H9 (cell line): Measurements from ENCODE around the gene LPAR1. TPM values are rescaled to one million over a fixed set of nuclear protein-coding genes. Genes with fewer than 3 reads are reported as not detected.

ENCODE experiments used
- DNase-seq: peaks from one replicate; pipeline ENCODE4 v3.0.0-alpha.2; 2017
- H2AFZ ChIP-seq: one replicate; pipeline ENCODE4 v1.6.1; 2013; ENCODE audit warnings: mild to moderate bottlenecking, low read length, control low read depth, moderate library complexity
- H2AK5ac ChIP-seq: 2 replicates; pipeline ENCODE4 v1.6.1; 2013; ENCODE audit warnings: low read length, control low read depth, mixed read lengths; ENCODE audit not compliant: insufficient read length
- H2BK120ac ChIP-seq: one replicate; pipeline ENCODE4 v1.6.1; 2013; ENCODE audit warnings: low read depth, mild to moderate bottlenecking, low read length, control low read depth, inconsistent platforms; ENCODE audit not compliant: poor library complexity, severe bottlenecking
- H2BK12ac ChIP-seq: 2 replicates; pipeline ENCODE4 v1.6.1; 2013; ENCODE audit warnings: low read length, control low read depth, mixed read lengths, low read depth; ENCODE audit not compliant: insufficient read length
- H2BK15ac ChIP-seq: 2 replicates; pipeline ENCODE4 v1.6.1; 2013; ENCODE audit warnings: low read depth, low read length, control low read depth
- H2BK20ac ChIP-seq: one replicate; pipeline ENCODE4 v1.6.1; 2013; ENCODE audit warnings: low read depth, mild to moderate bottlenecking, low read length, control low read depth, inconsistent platforms; ENCODE audit not compliant: poor library complexity, severe bottlenecking
- H2BK5ac ChIP-seq: 2 replicates; pipeline ENCODE4 v1.6.1; 2013; ENCODE audit warnings: low read length, control low read depth, mixed read lengths; ENCODE audit not compliant: insufficient read length
- H3K14ac ChIP-seq: 2 replicates; pipeline ENCODE4 v1.6.1; 2013; ENCODE audit warnings: low read length, control low read depth; ENCODE audit not compliant: insufficient read depth
- H3K18ac ChIP-seq: 2 replicates; pipeline ENCODE4 v1.6.1; 2013; ENCODE audit warnings: low read depth, mild to moderate bottlenecking, mixed read lengths, low read length, control low read depth; ENCODE audit not compliant: insufficient read length
- H3K23ac ChIP-seq: 2 replicates; pipeline ENCODE4 v1.6.1; 2013; ENCODE audit warnings: low read length, control low read depth, mixed read lengths, low read depth; ENCODE audit not compliant: insufficient read length
- H3K23me2 ChIP-seq: 2 replicates; pipeline ENCODE4 v1.6.1; 2013; ENCODE audit warnings: low read depth, mild to moderate bottlenecking, mixed read lengths, low read length, control low read depth; ENCODE audit not compliant: insufficient read length, poor library complexity, severe bottlenecking
- H3K27ac ChIP-seq: 2 replicates; pipeline ENCODE4 v1.5.1; 2013; ENCODE audit warnings: low read length, control low read depth, mixed read lengths, low read depth; ENCODE audit not compliant: insufficient read length
- H3K27me3 ChIP-seq: 2 replicates; pipeline ENCODE4 v1.6.1; 2013; ENCODE audit warnings: low read length, control low read depth, inconsistent platforms; ENCODE audit not compliant: insufficient read depth
- H3K4ac ChIP-seq: 2 replicates; pipeline ENCODE4 v1.6.1; 2013; ENCODE audit warnings: low read depth, mild to moderate bottlenecking, control low read depth, inconsistent platforms, low read length, moderate library complexity
- H3K4me1 ChIP-seq: 2 replicates; pipeline ENCODE4 v1.6.1; 2013; ENCODE audit warnings: low read length, control low read depth, inconsistent platforms; ENCODE audit not compliant: insufficient read depth
- H3K4me2 ChIP-seq: 2 replicates; pipeline ENCODE4 v1.6.1; 2013; ENCODE audit warnings: low read length, control low read depth, mixed read lengths; ENCODE audit not compliant: insufficient read length, insufficient read depth
- H3K56ac ChIP-seq: 2 replicates; pipeline ENCODE4 v1.6.1; 2013; ENCODE audit warnings: low read depth, mild to moderate bottlenecking, mixed read lengths, low read length, control low read depth; ENCODE audit not compliant: insufficient read length
- H3K79me1 ChIP-seq: 2 replicates; pipeline ENCODE4 v1.6.1; 2013; ENCODE audit warnings: low read depth, mild to moderate bottlenecking, moderate library complexity, low read length, control low read depth, inconsistent platforms; ENCODE audit not compliant: insufficient read depth, poor library complexity, severe bottlenecking
- H3K79me2 ChIP-seq: 2 replicates; pipeline ENCODE4 v1.6.1; 2013; ENCODE audit warnings: low read length, control low read depth, inconsistent platforms; ENCODE audit not compliant: insufficient read depth
- H3K9ac ChIP-seq: 2 replicates; pipeline ENCODE4 v1.6.1; 2013; ENCODE audit warnings: low read length, control low read depth, mixed read lengths; ENCODE audit not compliant: insufficient read length; ENCODE audit errors: extremely low read depth
- H3K9me3 ChIP-seq: one replicate; pipeline ENCODE4 v1.6.1; 2013; ENCODE audit warnings: low read depth, low read length, inconsistent platforms; ENCODE audit not compliant: control insufficient read depth
- H3T11ph ChIP-seq: one replicate; pipeline ENCODE4 v1.6.1; 2013; ENCODE audit warnings: mild to moderate bottlenecking, low read length, control low read depth, inconsistent platforms
- H4K20me1 ChIP-seq: one replicate; pipeline ENCODE4 v1.6.1; 2013; ENCODE audit not compliant: control insufficient read depth, insufficient read length, insufficient read depth
- H4K5ac ChIP-seq: 2 replicates; pipeline ENCODE4 v1.6.1; 2013; ENCODE audit warnings: low read depth, mild to moderate bottlenecking, mixed read lengths, low read length, control low read depth; ENCODE audit not compliant: insufficient read length
- H4K8ac ChIP-seq: replicated peaks from 2 replicates; pipeline ENCODE4 v1.6.1; 2013; ENCODE audit warnings: low read length, control low read depth, mixed read lengths, low read depth; ENCODE audit not compliant: insufficient read length
- H4K91ac ChIP-seq: 2 replicates; pipeline ENCODE4 v1.6.1; 2013; ENCODE audit warnings: low read depth, mild to moderate bottlenecking, moderate library complexity, mixed read lengths, low read length, control low read depth; ENCODE audit not compliant: insufficient read length
- H3K27ac Mint-ChIP-seq, 3 experiments: 2 replicates in 2 of 3; 3 replicates in 1 of 3; pipeline ENCODE4 v1.8.0; 2020 to 2021; ENCODE audit warnings: mixed read lengths in 3 of 3, mild to moderate bottlenecking in 1 of 3, moderate library complexity in 1 of 3
- H3K27me3 Mint-ChIP-seq: 2 replicates; pipeline ENCODE4 v1.8.0; 2021; ENCODE audit warnings: low read depth, mild to moderate bottlenecking, moderate library complexity, mixed read lengths
- H3K36me3 Mint-ChIP-seq, 3 experiments: 2 replicates in 2 of 3; 3 replicates in 1 of 3; pipeline ENCODE4 v1.8.0; 2020 to 2021; ENCODE audit warnings: low read depth in 3 of 3, mixed read lengths in 3 of 3; ENCODE audit not compliant: insufficient read depth in 1 of 3
- H3K4me1 Mint-ChIP-seq, 2 experiments: 2 replicates each; pipeline ENCODE4 v1.8.0; 2020; ENCODE audit warnings: mixed read lengths in 2 of 2
- H3K4me3 Mint-ChIP-seq, 2 experiments: 2 replicates in 1 of 2; 3 replicates in 1 of 2; pipeline ENCODE4 v1.8.0; 2020 to 2021; ENCODE audit warnings: mild to moderate bottlenecking in 2 of 2, mixed read lengths in 2 of 2, moderate library complexity in 1 of 2
- H3K9me3 Mint-ChIP-seq, 2 experiments: 2 replicates in 1 of 2; 3 replicates in 1 of 2; pipeline ENCODE4 v1.8.0; 2020; ENCODE audit warnings: mild to moderate bottlenecking in 2 of 2, mixed read lengths in 2 of 2, moderate library complexity in 1 of 2
- WGBS: extraction: QIAGEN DNeasy Blood & Tissue Kit; methylation state at CpG from one replicate; pipeline ENCODE4 v1.1.7; 2013; ENCODE audit warnings: missing lambda C conversion rate, low lambda C conversion rate, mixed read lengths; ENCODE audit not compliant: insufficient read length; ENCODE audit errors: extremely low coverage; 5-methylcytosine and 5-hydroxymethylcytosine counted together
- total RNA-seq: library from RNA; stranded (reverse); gene quantifications from 2 replicates; pipeline ENCODE4 v1.2.1, GENCODE V29; 2021
- TF ChIP-seq, protein P1 (sequence below): fragments of 200-600 bp; sonication (generic); conservative IDR thresholded peaks from 3 replicates; pipeline ENCODE4 v1.8.0; 2021; ENCODE audit warnings: antibody characterized with exemption, mild to moderate bottlenecking

LPAR1 gene
- total RNA-seq, 1 experiment from 2014 or later = 1.3 TPM

DNA sequence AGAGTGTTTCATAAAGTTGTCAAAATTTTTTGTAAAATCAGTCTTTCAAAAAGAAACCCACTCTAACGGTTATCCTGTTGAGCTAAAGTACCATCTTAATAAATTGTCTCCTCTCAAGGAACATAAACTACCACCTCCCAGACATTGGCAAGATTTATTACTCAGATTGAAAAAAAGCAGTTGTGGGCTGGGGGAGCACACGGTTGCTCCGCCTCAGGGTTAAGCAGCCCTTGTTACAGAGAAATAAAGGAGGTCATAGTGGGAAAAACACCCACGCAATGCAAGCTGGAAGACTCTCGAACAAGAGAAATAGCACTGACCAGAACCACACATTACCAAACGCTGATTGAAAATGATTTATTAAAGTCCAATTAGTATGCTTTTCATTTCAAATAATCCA lies 165.3 kb downstream of the LPAR1 start:
- no peak overlapping the region for H3K9ac ChIP-seq
- H2BK20ac ChIP-seq = no peak overlapping the region
- no peak overlapping the region for H3K4me3 Mint-ChIP-seq
- TF ChIP-seq, protein P1, sequence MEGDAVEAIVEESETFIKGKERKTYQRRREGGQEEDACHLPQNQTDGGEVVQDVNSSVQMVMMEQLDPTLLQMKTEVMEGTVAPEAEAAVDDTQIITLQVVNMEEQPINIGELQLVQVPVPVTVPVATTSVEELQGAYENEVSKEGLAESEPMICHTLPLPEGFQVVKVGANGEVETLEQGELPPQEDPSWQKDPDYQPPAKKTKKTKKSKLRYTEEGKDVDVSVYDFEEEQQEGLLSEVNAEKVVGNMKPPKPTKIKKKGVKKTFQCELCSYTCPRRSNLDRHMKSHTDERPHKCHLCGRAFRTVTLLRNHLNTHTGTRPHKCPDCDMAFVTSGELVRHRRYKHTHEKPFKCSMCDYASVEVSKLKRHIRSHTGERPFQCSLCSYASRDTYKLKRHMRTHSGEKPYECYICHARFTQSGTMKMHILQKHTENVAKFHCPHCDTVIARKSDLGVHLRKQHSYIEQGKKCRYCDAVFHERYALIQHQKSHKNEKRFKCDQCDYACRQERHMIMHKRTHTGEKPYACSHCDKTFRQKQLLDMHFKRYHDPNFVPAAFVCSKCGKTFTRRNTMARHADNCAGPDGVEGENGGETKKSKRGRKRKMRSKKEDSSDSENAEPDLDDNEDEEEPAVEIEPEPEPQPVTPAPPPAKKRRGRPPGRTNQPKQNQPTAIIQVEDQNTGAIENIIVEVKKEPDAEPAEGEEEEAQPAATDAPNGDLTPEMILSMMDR = no peak
- H3K27ac ChIP-seq = no peak overlapping the region
- H4K5ac ChIP-seq = no peak overlapping the region
- H4K8ac ChIP-seq = no peak overlapping the region
- DNase-seq = no peak
- peaks cover 1% of the 10 kb centered on the region for H3K4me1 ChIP-seq
- H3K9me3 Mint-ChIP-seq = peaks cover 0 to 3% of the 10 kb centered on the region in 2 experiments; a peak in 1 of 5 replicates
- H2BK12ac ChIP-seq = no peak overlapping the region
- no peaks in the 10 kb centered on the region for H3K23me2 ChIP-seq
- H3K4me2 ChIP-seq = no peak overlapping the region
- no peak overlapping the region for H2AFZ ChIP-seq
- WGBS = no CpG with 5 or more reads among the region's 6 CpGs
- H3K9me3 ChIP-seq = no peaks in the 10 kb centered on the region
- no peak overlapping the region for H2BK120ac ChIP-seq
- H3K79me2 ChIP-seq = no peaks in the 10 kb centered on the region
- no peak overlapping the region for H4K91ac ChIP-seq
- H4K20me1 ChIP-seq = no peaks in the 10 kb centered on the region
- H2AK5ac ChIP-seq = no peak overlapping the region
- no peak overlapping the region for H3K14ac ChIP-seq
- H2BK5ac ChIP-seq = no peak overlapping the region
- H3K18ac ChIP-seq = no peak overlapping the region
- H3K79me1 ChIP-seq = no peaks in the 10 kb centered on the region
- H3K27ac Mint-ChIP-seq = no peak overlapping the region; a peak in 1 of 7 replicates
- no peak overlapping the region for H3K56ac ChIP-seq
- no peak overlapping the region for H3K23ac ChIP-seq
- no peaks in the 10 kb centered on the region; a peak in 1 of 7 replicates for H3K36me3 Mint-ChIP-seq
- H3K27me3 Mint-ChIP-seq = no peaks in the 10 kb centered on the region
- H3K27me3 ChIP-seq = no peaks in the 10 kb centered on the region
- peaks cover 10 to 11% of the 10 kb centered on the region in 2 experiments for H3K4me1 Mint-ChIP-seq
- H3T11ph ChIP-seq = no peak overlapping the region
- H3K4ac ChIP-seq = no peak overlapping the region
- no peak overlapping the region for H2BK15ac ChIP-seq
